PC-3 (cell line): ENCODE data around the gene ADAD2. TPM values are rescaled to one million over a fixed set of nuclear protein-coding genes. Genes with fewer than 3 reads are reported as not detected.

ENCODE experiments used
- ATAC-seq: fragments of 200-7000 bp; cut with Tn5 transposase; 2 replicates; pipeline ENCODE4 v1.9.1; 2020; ENCODE audit warnings: mild to moderate bottlenecking, moderate library complexity
- BruUV-seq: library from RNA; stranded (reverse); fragments of 400-500 nt; replicated peaks from 2 replicates; lab custom pipeline; 2021; lab: Mats Ljungman, UMichigan
- CTCF ChIA-PET: fragments of 300-600 bp; sonication (Branson Sonifier 250); formaldehyde crosslinking; loops from one replicate; lab custom pipeline; 2022; ENCODE audit warnings: antibody characterized with exemption; lab: Charles Lee
- POLR2A ChIA-PET: fragments of 300-600 bp; sonication (Branson Sonifier 250); formaldehyde crosslinking; loops from one replicate; lab custom pipeline; 2022; ENCODE audit warnings: antibody characterized with exemption; ENCODE audit not compliant: unreplicated experiment; lab: Charles Lee
- DNase-seq: peaks from one replicate; pipeline ENCODE4 v3.0.0-alpha.2; 2015
- H2AFZ ChIP-seq: fragments of 300-600 bp; sonication (generic); 2 replicates; pipeline ENCODE4 v1.6.0; 2016; ENCODE audit warnings: antibody characterized with exemption, low read length
- H3F3A ChIP-seq: fragments of 300-600 bp; sonication (generic); one replicate; pipeline ENCODE4 v1.6.0; 2017; ENCODE audit warnings: antibody characterized with exemption, low read length, control low read depth, mild to moderate bottlenecking; ENCODE audit not compliant: unreplicated experiment
- H3K27ac ChIP-seq: fragments of 300-600 bp; sonication (generic); 2 replicates; pipeline ENCODE4 v1.5.1; 2016; ENCODE audit warnings: mild to moderate bottlenecking, low read length
- H3K27me3 ChIP-seq: fragments of 300-600 bp; sonication (generic); 2 replicates; pipeline ENCODE4 v1.6.1; 2016; ENCODE audit warnings: low read length, mixed read lengths
- H3K36me3 ChIP-seq: fragments of 300-600 bp; sonication (generic); 2 replicates; pipeline ENCODE4 v1.6.1; 2016; ENCODE audit warnings: low read depth, mixed run types, low read length, mixed read lengths
- H3K4me1 ChIP-seq: fragments of 300-600 bp; sonication (generic); 2 replicates; pipeline ENCODE4 v1.5.1; 2016; ENCODE audit warnings: low read length; ENCODE audit not compliant: insufficient read depth
- H3K4me2 ChIP-seq: fragments of 300-600 bp; sonication (generic); 2 replicates; pipeline ENCODE4 v1.6.0; 2016; ENCODE audit warnings: low read length
- H3K4me3 ChIP-seq: fragments of 300-600 bp; sonication (generic); 2 replicates; pipeline ENCODE4 v1.5.1; 2016; ENCODE audit warnings: mild to moderate bottlenecking, low read length, mixed read lengths
- H3K79me2 ChIP-seq: fragments of 300-600 bp; sonication (generic); 2 replicates; pipeline ENCODE4 v1.6.1; 2017; ENCODE audit warnings: low read length, mixed read lengths
- H3K9ac ChIP-seq: fragments of 300-600 bp; sonication (generic); 2 replicates; pipeline ENCODE4 v1.6.0; 2016; ENCODE audit warnings: mild to moderate bottlenecking, low read length
- H3K9me2 ChIP-seq: fragments of 300-600 bp; sonication (generic); replicated peaks from 2 replicates; pipeline ENCODE4 v1.6.1; 2016; ENCODE audit warnings: mixed run types, low read length, mixed read lengths
- H3K9me3 ChIP-seq: fragments of 300-600 bp; sonication (generic); 2 replicates; pipeline ENCODE4 v1.6.1; 2016; ENCODE audit warnings: low read length, mixed read lengths
- H4K20me1 ChIP-seq: fragments of 300-600 bp; sonication (generic); 2 replicates; pipeline ENCODE4 v1.6.1; 2016; ENCODE audit warnings: low read length, mixed read lengths
- EZH2 ChIP-seq: fragments of 300-600 bp; sonication (generic); IDR thresholded peaks from one replicate; pipeline ENCODE4 v1.6.1; 2017; ENCODE audit warnings: antibody characterized with exemption, mild to moderate bottlenecking, low read length; ENCODE audit not compliant: unreplicated experiment
- EZH2phosphoT487 ChIP-seq: fragments of 300-600 bp; sonication (generic); IDR thresholded peaks from 2 replicates; pipeline ENCODE4 v1.6.1; 2018; ENCODE audit warnings: mild to moderate bottlenecking, antibody characterized with exemption, low read length, borderline replicate concordance
- intact Hi-C: fragments of 100-400 bp; cut with micrococcal nuclease; formaldehyde crosslinking; loops from 2 replicates; pipeline ENCODE4 v1.9.0; 2023
- total RNA-seq: library from RNA; depleted of rRNA; stranded (reverse); fragments of >200 nt; gene quantifications from 2 replicates; pipeline ENCODE4 v1.2.3, GENCODE V29; 2014
- TF ChIP-seq, protein P1 (sequence below): fragments of 300-600 bp; sonication (generic); conservative IDR thresholded peaks from 2 replicates; pipeline ENCODE4 v1.5.1; 2017; ENCODE audit warnings: antibody characterized with exemption, low read depth, mild to moderate bottlenecking, low read length

The ADAD2 gene
- total RNA-seq, 1 experiment from 2014 or later: not detected

DNA sequence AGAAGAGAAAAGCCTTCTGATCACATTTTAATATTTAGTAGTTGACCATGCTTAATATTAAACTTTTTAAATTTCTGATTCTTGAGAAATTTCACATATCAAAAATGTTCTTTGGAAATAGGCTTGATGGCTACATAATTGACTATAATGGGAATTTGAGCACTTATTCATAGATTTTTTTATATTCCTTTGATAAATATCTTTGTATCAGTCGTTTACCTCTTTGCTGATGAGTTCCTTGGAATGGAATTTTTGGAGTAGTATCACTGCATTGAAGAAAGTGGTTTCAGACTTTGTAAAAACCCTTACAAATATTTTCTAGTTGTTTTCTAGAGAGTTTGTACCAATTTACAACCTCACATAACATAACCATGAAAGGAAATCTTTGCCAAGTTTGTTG, 31.2 kb upstream of the ADAD2 start:
- CTCF ChIA-PET: no interaction called here

DNA sequence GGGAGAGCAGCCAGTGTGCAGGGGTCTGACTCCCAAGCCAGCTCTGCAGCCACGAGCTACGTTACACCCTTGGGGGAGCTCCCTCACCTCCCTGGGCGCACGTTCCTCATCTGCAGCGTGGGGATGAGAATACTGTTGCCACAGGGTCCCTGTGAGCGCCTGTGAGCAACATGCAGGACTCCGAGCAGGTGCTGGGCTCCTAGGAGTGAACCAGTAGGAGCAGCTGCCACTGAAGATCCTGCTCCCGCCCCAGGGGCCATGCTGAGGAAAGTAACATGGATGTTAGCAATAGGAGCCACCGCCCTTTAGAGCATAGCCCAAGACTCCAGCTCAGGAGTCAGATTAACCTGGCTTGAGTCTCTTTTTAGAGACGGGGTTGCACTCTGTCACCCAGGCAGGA, 29.9 kb upstream of the ADAD2 start:
- ATAC-seq (no peak), DNase-seq (no peak)
- no peak overlapping the region for H3K4me3 ChIP-seq
- H2AFZ ChIP-seq: no peak overlapping the region
- no peaks in the 10 kb centered on the region for H3K4me1 ChIP-seq
- H3F3A ChIP-seq: no peaks in the 10 kb centered on the region
- peaks cover 22% of the 10 kb centered on the region for H3K27me3 ChIP-seq
- no peaks in the 10 kb centered on the region for H4K20me1 ChIP-seq
- H3K9me2 ChIP-seq: no peaks in the 10 kb centered on the region
- H3K4me2 ChIP-seq: no peak overlapping the region
- no peaks in the 10 kb centered on the region for H3K79me2 ChIP-seq
- intact Hi-C loops: no loop called here
- TF ChIP-seq, protein P1, sequence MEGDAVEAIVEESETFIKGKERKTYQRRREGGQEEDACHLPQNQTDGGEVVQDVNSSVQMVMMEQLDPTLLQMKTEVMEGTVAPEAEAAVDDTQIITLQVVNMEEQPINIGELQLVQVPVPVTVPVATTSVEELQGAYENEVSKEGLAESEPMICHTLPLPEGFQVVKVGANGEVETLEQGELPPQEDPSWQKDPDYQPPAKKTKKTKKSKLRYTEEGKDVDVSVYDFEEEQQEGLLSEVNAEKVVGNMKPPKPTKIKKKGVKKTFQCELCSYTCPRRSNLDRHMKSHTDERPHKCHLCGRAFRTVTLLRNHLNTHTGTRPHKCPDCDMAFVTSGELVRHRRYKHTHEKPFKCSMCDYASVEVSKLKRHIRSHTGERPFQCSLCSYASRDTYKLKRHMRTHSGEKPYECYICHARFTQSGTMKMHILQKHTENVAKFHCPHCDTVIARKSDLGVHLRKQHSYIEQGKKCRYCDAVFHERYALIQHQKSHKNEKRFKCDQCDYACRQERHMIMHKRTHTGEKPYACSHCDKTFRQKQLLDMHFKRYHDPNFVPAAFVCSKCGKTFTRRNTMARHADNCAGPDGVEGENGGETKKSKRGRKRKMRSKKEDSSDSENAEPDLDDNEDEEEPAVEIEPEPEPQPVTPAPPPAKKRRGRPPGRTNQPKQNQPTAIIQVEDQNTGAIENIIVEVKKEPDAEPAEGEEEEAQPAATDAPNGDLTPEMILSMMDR: no peak
- TF ChIP-seq EZH2 (no peak), EZH2phosphoT487 (no peak)
- no peak overlapping the region for H3K9ac ChIP-seq
- BruUV-seq: no TSS peak
- no peak overlapping the region for H3K27ac ChIP-seq
- H3K9me3 ChIP-seq: no peaks in the 10 kb centered on the region
- POLR2A ChIA-PET: no interaction called here
- CTCF ChIA-PET: no interaction called here
- no peaks in the 10 kb centered on the region for H3K36me3 ChIP-seq

More for the DNA sequence above, 31.2 kb upstream of the ADAD2 start:
- no TSS peak for BruUV-seq
- TF ChIP-seq EZH2phosphoT487 (no peak), EZH2 (no peak)
- TF ChIP-seq, protein P1: no peak
- POLR2A ChIA-PET: no interaction called here
- no peaks in the 10 kb centered on the region for H3K79me2 ChIP-seq
- no peak overlapping the region for H3K4me2 ChIP-seq
- no peaks in the 10 kb centered on the region for H3K9me3 ChIP-seq
- H3K27me3 ChIP-seq: peaks cover 12% of the 10 kb centered on the region
- DNase-seq (no peak), ATAC-seq (no peak)
- no peak overlapping the region for H3K27ac ChIP-seq
- no peak overlapping the region for H3K9ac ChIP-seq
- H3K4me3 ChIP-seq: no peak overlapping the region
- H3K9me2 ChIP-seq: no peaks in the 10 kb centered on the region
- no peaks in the 10 kb centered on the region for H3F3A ChIP-seq
- H2AFZ ChIP-seq: no peak overlapping the region
- H3K36me3 ChIP-seq: no peaks in the 10 kb centered on the region
- intact Hi-C loops: no loop called here
- H4K20me1 ChIP-seq: no peaks in the 10 kb centered on the region
- no peaks in the 10 kb centered on the region for H3K4me1 ChIP-seq

DNA sequence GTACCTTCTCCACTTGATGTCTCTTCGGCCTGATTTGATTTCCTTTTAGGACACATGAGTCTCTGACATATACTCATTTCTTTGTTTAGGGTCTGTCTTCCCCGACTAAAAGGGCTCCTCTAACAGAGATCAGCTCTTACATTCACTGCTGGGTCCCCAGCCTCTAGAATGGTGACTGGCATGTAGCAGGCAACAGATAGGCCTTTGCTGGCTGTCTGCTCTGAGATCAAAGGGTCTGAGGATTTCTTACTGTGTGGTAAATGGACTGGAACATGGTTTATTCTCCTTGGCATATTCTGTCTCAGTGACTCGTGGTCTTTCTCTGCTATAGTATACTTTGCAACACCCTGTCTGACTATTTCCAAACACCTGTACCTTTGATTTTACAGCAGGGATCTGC, 29.2 kb upstream of the ADAD2 start:
- Histone ChIP-seq H3K4me1 (no peaks in the 10 kb centered on the region), H3K27me3 (peaks cover 22% of the 10 kb centered on the region), H4K20me1 (no peaks in the 10 kb centered on the region), H3K4me2 (no peak overlapping the region), H3K9me3 (no peaks in the 10 kb centered on the region), H3K9ac (no peak overlapping the region), H3K27ac (no peak overlapping the region), H3K36me3 (no peaks in the 10 kb centered on the region), H3F3A (no peaks in the 10 kb centered on the region), H3K4me3 (no peak overlapping the region), H3K79me2 (no peaks in the 10 kb centered on the region), H2AFZ (no peak overlapping the region), H3K9me2 (no peaks in the 10 kb centered on the region)
- POLR2A ChIA-PET: no interaction called here
- ATAC-seq (no peak), DNase-seq (no peak)
- no TSS peak for BruUV-seq
- CTCF ChIA-PET: no interaction called here
- TF ChIP-seq EZH2phosphoT487 (no peak), EZH2 (no peak)
- TF ChIP-seq, protein P1: no peak
- intact Hi-C loops: no loop called here
